Measurements from ENCODE around the gene ESPNL.
"Not testable (repeated sequence)": the region's sequence is repeated elsewhere in the genome, so short reads cannot be mapped to it uniquely, and the experiment has no call there.

The ESPNL gene

DNA sequence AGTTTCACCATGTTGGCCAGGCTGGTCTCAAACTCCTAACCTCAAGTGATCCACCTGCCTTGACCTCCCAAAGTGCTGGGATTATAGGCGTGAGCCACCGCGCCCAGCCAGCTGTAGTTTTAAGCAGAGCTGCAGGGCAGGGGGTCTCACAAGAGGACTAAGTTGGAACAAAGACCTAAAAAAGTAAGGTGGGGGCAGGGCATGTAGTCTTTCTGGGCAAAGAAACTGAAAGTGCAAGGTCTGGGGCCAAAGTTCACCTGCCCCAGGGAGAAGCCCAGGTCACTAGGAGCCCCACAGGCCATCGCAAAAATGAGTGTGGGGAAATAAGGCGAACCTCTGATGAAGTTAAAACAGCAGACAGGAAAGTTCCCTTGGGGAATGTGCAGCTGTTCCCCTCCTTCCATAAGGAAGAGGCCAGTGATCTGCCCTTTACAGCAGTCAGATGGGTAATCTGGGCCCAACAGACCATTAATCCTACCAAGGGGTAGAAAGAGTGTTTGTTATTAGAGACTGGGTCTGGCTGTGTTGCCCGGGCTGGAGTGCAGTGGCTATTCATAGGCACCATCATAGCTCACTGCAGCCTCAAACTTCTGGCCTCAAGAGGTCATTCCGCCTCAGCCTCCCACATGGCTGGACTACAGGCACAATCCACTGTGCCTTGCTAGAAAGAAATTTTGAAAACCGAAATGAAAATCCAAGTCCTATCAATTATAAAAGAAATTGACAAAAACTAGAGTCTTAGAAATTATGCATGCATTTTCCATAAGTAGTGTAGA is 36.5 kb upstream of the ESPNL start:
- Histone ChIP-seq H3K27ac (peak overlapping the region; percentile 13), H3K4me3 (ENCODE audit: low read depth, low read length) (no peak overlapping the region), H3K9me3 (ENCODE audit: control insufficient read depth, low read length) (no peaks in the 10 kb centered on the region), H3K4me2 (ENCODE audit: low read length) (no peak overlapping the region), H3K79me2 (no peaks in the 10 kb centered on the region), H3K36me3 (ENCODE audit: control insufficient read depth, insufficient read depth, low read length) (no peaks in the 10 kb centered on the region), H3K27me3 (ENCODE audit: control insufficient read depth, insufficient read depth, low read length) (no peaks in the 10 kb centered on the region), H2AFZ (no peak overlapping the region), H3K9ac (no peak overlapping the region), H3K4me1 (peaks cover 19% of the 10 kb centered on the region)
- TF ChIP-seq, protein P1, sequence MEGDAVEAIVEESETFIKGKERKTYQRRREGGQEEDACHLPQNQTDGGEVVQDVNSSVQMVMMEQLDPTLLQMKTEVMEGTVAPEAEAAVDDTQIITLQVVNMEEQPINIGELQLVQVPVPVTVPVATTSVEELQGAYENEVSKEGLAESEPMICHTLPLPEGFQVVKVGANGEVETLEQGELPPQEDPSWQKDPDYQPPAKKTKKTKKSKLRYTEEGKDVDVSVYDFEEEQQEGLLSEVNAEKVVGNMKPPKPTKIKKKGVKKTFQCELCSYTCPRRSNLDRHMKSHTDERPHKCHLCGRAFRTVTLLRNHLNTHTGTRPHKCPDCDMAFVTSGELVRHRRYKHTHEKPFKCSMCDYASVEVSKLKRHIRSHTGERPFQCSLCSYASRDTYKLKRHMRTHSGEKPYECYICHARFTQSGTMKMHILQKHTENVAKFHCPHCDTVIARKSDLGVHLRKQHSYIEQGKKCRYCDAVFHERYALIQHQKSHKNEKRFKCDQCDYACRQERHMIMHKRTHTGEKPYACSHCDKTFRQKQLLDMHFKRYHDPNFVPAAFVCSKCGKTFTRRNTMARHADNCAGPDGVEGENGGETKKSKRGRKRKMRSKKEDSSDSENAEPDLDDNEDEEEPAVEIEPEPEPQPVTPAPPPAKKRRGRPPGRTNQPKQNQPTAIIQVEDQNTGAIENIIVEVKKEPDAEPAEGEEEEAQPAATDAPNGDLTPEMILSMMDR (IDR thresholded peaks at IDR 0.05), result no peak

DNA sequence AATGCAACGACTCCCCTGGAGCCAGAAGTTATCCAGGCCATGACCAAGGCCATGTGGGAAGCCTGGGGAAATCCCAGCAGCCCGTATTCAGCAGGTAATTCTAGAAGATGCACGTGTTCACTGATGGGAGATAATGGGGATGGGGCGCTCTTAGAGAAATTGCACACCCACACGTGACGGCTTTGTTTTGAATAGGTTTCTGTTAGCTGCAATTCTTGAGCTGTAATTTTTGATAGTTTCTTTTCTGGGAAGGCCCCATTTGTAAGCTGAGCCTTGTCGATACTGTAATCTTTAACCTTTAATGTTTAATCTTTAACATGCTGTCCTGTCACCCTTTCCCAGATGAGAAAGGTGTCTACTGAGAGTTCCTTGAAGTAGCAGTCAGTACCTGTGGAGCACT is 35.8 kb upstream of the ESPNL start:
- peak overlapping the region; percentile 9 for H2AFZ ChIP-seq
- TF ChIP-seq, protein P1 (IDR thresholded peaks at IDR 0.05), result no peak
- H3K27me3 ChIP-seq (ENCODE audit: control insufficient read depth, insufficient read depth, low read length), result no peaks in the 10 kb centered on the region
- peak overlapping the region; percentile 13 for H3K27ac ChIP-seq
- H3K4me3 ChIP-seq (ENCODE audit: low read depth, low read length), result no peak overlapping the region
- peaks cover 17% of the 10 kb centered on the region for H3K4me1 ChIP-seq
- no peaks in the 10 kb centered on the region for H3K79me2 ChIP-seq
- H3K36me3 ChIP-seq (ENCODE audit: control insufficient read depth, insufficient read depth, low read length), result no peaks in the 10 kb centered on the region
- peak overlapping the region; percentile 23 for H3K4me2 ChIP-seq (ENCODE audit: low read length)
- H3K9ac ChIP-seq, result no peak overlapping the region
- H3K9me3 ChIP-seq (ENCODE audit: control insufficient read depth, low read length), result no peaks in the 10 kb centered on the region

DNA sequence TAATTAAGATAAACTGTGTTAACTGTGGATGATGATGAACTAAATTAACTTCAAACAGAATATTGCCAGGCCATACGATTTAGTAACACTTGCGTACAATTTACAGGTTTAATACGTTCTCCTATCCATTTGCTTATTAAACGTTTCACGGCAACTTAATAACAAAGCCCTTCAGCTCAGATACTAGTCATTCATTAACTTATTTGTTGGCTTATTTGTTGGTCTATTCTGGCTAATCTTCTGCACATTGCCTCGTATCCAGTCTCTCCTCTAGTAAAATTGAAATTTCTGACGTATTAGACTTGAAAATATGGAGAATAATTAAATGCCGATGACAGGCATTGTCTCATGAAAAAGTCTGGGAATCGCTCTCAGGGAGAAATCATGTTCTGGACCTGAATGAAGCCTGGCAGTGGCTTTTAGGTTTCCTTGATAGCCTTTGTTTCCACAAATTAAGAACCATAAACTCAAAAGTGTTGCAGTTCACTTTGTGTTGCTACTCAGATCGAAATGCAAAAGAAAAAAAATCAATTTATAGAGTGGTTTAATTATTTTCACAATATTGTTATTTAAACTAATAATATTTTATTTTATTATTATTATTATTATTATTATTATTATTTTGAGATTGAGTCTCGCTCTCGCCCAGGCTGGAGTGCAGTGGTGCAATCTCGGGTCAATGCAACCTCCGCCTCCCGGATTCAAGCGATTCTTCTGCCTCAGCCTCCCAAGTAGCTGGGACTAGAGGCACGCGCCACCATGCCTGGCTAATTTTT is 34.9 kb upstream of the ESPNL start:
- H3K27ac ChIP-seq, result no peak overlapping the region
- H3K27me3 ChIP-seq (ENCODE audit: control insufficient read depth, insufficient read depth, low read length), result no peaks in the 10 kb centered on the region
- H3K9me3 ChIP-seq (ENCODE audit: control insufficient read depth, low read length), result no peaks in the 10 kb centered on the region
- H3K9ac ChIP-seq, result no peak overlapping the region
- no peak overlapping the region for H3K4me2 ChIP-seq (ENCODE audit: low read length)
- no peaks in the 10 kb centered on the region for H3K36me3 ChIP-seq (ENCODE audit: control insufficient read depth, insufficient read depth, low read length)
- H3K4me1 ChIP-seq, result peaks cover 11% of the 10 kb centered on the region
- no peak overlapping the region for H2AFZ ChIP-seq
- TF ChIP-seq, protein P1 (IDR thresholded peaks at IDR 0.05), result no peak
- H3K79me2 ChIP-seq, result no peaks in the 10 kb centered on the region
- H3K4me3 ChIP-seq (ENCODE audit: low read depth, low read length), result no peak overlapping the region

DNA sequence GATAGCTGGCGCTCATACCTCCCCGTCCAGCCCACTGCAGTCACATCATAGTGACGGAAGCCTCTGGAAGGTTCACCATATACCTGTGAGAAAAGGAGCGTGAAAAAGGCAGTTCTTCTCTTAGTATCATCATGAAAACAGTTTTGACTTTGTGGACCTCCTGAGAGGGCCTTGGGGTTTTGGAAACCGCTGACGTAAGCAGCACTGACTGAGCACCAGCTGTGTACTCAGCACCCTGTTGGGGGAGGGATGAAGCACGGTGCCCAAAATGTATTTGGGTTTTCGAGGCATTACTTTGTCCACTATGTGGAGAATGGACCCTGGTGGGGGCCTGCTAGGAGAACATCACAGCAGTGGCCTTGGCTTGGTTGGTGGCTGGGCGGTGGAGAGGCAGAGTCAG is 33.9 kb upstream of the ESPNL start:
- H3K4me1 ChIP-seq, result peaks cover 11% of the 10 kb centered on the region
- TF ChIP-seq, protein P1 (IDR thresholded peaks at IDR 0.05), result no peak
- no peak overlapping the region for H3K4me2 ChIP-seq (ENCODE audit: low read length)
- H3K9me3 ChIP-seq (ENCODE audit: control insufficient read depth, low read length), result no peaks in the 10 kb centered on the region
- H3K79me2 ChIP-seq, result no peaks in the 10 kb centered on the region
- no peaks in the 10 kb centered on the region for H3K36me3 ChIP-seq (ENCODE audit: control insufficient read depth, insufficient read depth, low read length)
- no peak overlapping the region for H3K27ac ChIP-seq
- no peaks in the 10 kb centered on the region for H3K27me3 ChIP-seq (ENCODE audit: control insufficient read depth, insufficient read depth, low read length)
- no peak overlapping the region for H3K9ac ChIP-seq
- H3K4me3 ChIP-seq (ENCODE audit: low read depth, low read length), result no peak overlapping the region
- no peak overlapping the region for H2AFZ ChIP-seq

DNA sequence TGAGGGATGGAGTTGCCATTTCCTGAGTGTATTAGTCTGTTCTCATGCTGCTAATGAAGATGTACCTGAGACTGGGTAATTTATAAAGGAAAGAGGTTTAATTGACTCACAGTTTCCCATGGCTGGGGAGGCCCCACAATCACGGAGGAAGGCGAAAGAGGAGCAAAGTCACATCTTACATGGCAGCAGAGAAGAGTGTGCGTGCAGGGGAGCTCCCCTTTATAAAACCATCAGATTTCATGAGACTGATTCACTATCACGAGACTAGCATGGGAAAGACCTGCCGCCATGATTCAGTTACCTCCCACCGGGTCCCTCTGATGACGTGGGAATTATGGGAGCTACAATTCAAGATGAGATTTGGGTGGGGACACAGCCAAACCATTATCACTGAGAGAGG is 33.4 kb upstream of the ESPNL start:
- not testable (repeated sequence) for H3K4me2 ChIP-seq (ENCODE audit: low read length); H3K79me2 ChIP-seq; H3K4me3 ChIP-seq (ENCODE audit: low read depth, low read length); H3K9ac ChIP-seq; H3K27ac ChIP-seq; H2AFZ ChIP-seq; H3K27me3 ChIP-seq (ENCODE audit: control insufficient read depth, insufficient read depth, low read length); H3K9me3 ChIP-seq (ENCODE audit: control insufficient read depth, low read length); H3K36me3 ChIP-seq (ENCODE audit: control insufficient read depth, insufficient read depth, low read length)
- H3K4me1 ChIP-seq, result peaks cover 11% of the 10 kb centered on the region

All from parathyroid adenoma (tissue), 2 donors.